GM21423 (cell line): ENCODE results near the gene DMD.
"Not testable (repeated sequence)": the region's sequence is repeated elsewhere in the genome, so short reads cannot be mapped to it uniquely, and the experiment has no call there.

Experiments
- ATAC-seq: cut with Tn5 transposase; IDR thresholded peaks from one replicate; pipeline ENCODE4 v1.9.1; 2021; ENCODE audit warnings: mild to moderate bottlenecking, moderate library complexity; ENCODE audit not compliant: unreplicated experiment

The DMD gene

GRCh38 chrX:32867781-32868523, 343.4 kb downstream of the DMD start:
- no peak for ATAC-seq

- no peak for ATAC-seq
Measured at GRCh38 chrX:32852203-32852602, 359.1 kb downstream of the DMD start.

DNA sequence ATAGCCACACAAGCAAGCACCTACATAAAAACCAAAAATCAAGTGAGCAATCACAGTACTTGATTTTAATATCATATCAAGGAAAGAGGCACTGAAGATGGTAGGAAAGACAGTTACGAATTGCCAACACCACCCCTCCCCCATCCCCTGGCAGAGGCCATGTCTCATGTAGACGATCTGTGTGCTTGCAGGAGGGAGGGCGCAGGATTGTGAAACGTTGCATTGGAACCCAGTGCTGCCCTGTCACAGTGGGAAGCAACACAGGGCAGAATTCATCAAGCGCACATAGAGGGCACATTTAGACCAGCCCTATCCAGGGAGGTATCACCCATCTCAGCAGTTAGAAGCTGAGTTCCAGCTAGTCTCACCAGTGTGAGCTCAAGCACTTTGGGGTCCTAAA, 359.8 kb downstream of the DMD start:
- ATAC-seq = no peak

DNA sequence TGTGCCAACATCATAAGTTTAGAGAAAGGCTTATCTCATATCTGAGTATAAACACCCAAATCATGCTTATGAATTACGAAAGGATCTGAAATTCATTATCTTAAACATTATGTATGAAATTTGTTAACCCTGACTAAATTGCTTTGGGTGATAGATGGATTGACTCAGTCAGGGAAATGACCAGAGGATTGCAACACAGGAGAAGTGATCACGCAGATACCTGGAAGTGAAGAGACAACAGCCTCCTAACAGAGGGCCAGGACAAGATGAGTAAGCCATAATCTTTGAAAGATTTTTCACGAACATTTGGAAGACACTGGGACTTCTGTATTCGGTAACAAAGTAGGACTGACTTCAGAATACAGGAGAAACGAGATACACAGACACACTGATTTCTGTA, 363.4 kb downstream of the DMD start:
- no peak for ATAC-seq

GRCh38 chrX:32842053-32842452, 369.3 kb downstream of the DMD start:
- ATAC-seq = no peak

GRCh38 chrX:32839781-32840180, 371.6 kb downstream of the DMD start:
- no peak for ATAC-seq

DNA sequence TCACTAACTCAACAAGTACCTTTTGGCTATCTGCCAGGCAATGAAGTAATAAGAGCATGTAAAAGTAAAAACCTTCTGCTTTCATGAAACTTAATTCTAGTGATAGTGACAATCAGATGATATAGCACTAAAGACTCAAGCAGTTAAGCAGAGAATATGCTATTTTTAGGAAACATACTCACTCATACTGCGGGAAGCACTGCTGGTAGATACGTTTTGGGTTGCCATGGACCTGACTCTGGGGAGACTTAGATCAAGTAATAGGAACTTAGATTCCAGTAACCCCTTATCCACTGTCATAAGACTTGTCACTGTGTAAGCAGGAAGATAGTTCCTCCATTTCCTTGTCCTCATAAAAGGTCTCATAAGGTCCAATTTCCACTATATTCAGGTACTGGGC, 386.3 kb downstream of the DMD start:
- no peak for ATAC-seq

- ATAC-seq = no peak
Measured at GRCh38 chrX:32804034-32804433, 407.3 kb downstream of the DMD start.

GRCh38 chrX:32798990-32799389, 412.4 kb downstream of the DMD start:
- ATAC-seq = no peak

DNA sequence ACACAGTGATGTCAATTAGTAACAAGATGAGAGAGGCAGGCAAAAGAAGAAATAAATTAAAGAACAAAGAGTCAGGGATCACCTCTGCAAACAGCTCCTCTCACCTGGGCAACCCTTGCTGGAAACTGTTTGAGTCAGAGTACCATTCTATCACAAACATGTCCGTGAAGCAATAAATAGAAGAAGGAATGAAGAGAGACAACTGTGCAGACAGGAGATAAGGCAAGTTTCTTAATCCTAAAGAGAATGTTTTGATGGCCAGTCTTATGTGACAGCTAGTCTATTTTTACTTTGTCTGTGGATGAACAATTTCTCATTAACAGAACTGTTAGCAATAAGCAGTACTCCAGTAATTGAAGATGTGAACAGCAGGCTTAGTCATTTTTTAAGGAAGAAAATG, 422.4 kb downstream of the DMD start:
- ATAC-seq = no peak

- ATAC-seq = no peak
Measured at GRCh38 chrX:32780109-32780508, 431.2 kb downstream of the DMD start.

DNA sequence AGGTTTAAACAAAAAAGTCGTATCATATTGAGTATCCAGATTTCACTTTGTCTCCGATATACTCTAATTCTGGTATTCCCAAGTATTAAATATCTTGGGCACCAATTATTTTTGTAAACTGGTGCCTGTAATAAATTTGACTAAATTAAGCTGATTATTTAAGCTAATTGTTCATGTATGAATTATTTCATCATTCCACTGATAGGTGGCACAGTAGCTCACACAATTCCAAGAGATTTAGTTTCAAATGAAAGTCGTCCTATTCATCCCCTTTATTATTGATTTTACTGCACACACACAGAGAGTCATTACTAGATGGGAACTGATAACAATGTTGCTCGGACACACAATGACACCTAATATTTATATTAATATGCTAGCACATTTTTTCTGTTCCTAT, 432.4 kb downstream of the DMD start:
- ATAC-seq = no peak

GRCh38 chrX:32774966-32775365, 436.4 kb downstream of the DMD start:
- ATAC-seq = no peak

- no peak for ATAC-seq
Measured at GRCh38 chrX:32749070-32749469, 462.3 kb downstream of the DMD start.

DNA sequence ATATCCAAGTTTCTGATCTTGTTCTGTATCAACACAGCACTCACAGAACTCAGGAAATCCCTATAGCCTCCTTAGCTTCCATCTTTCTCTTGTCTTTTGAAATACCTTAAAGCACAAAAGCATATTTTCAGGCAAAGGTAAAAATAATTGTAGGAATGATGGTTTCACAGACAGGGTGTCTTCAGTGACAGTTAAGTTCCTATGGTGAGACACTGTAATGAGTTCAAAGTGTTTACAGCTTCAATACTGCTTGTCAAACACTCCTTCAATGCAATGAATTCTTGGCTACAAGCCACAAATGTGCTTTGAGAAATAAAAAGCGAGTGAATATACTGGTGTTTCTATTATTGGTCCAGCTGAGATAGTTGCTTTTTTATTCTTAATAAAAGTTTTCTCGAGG, 466.0 kb downstream of the DMD start:
- no peak for ATAC-seq

GRCh38 chrX:32744921-32745320, 466.4 kb downstream of the DMD start:
- no peak for ATAC-seq

DNA sequence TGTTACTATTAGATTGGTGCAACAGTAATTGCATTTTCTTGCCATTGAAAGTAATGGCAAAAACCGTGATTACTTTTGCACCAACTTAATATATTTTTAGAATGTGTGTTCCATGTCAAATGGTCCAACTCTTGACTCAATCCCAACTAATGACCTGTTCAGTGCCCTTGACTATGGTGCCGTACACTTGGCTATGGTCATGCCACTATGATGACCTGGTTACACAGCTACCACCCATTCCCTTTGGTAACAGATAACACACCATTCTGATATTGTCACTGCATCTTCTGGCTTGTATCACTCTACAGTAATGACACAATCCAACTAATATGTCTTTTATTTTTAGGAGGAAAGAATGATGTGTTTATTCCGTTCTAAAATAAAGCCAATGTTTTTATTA, 469.4 kb downstream of the DMD start:
- no peak for ATAC-seq

- no peak for ATAC-seq
Measured at GRCh38 chrX:32708542-32708941, 502.8 kb downstream of the DMD start.

DNA sequence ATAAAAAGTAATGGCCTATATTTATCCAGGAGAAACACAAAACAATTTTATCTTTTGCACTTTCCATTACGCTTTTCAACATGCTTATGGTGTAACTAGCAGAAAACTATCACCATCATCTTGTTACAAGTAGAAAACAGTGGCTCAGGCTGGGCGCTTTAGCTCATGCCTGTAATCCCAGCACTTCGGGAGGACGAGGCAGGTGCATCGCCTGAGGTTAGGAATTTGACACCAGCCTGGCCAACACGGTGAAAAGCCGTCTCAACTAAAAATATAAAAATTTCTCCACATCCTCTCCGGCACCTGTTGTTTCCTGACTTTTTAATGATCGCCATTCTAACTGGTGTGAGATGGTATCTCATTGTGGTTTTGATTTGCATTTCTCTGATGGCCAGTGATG, 506.0 kb downstream of the DMD start:
- not testable (repeated sequence) for ATAC-seq

DNA sequence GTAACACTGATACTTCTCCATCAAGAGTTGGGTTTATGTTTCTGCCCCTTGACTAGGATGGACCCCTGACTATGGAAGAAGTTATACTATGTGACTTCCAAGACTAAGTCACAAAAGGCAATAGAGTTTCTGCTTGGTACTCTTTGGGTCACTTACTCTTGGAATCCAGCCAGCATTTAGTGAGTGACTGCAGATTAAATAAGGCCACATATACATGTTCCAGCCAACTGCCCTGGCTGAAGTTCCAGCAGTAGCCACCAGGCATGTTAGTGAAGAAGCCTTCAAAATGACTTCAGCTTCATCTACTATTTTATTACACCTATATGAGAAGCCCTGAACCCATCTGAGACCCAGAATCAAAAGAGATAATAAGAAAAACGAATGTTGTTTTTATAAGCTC, 524.0 kb downstream of the DMD start:
- ATAC-seq = no peak

GRCh38 chrX:32678487-32678886, 532.9 kb downstream of the DMD start:
- ATAC-seq = no peak

DNA sequence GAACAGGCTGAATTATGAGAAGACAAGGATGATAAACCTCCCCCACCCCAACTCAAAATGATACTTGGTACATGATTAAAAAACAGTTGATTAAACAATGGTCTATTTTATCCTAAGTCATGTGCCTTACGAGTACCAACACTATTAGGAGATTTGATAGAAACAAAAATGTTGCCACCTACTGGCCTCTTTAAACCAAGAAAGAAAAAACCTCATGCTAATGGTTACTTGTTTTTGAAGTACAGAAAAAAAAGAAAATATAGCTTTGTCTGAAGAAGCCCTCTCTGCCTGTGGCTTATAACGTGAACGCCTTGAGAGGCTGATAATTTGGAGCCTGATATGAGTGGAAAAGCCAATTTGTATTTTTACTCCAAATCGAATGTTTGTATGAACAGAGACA, 538.2 kb downstream of the DMD start:
- no peak for ATAC-seq

DNA sequence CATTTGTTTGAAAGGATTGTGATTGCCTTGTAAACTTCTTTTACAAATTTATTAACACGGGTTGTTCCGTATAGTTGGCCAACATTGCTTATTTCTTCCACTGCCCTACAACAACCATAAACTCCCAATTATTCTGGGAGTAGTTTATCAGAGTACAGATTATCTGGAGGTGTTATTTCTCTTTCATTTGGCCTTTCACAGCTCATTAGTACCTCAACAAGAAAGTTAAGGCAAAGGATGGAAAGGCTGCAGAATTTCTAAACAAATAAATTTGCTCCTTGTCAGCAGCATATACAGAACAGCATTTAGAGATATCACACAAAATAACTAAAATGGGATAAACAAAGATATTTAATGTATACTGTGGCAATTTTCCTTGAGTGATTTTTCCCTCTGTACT, 548.8 kb downstream of the DMD start:
- no peak for ATAC-seq
